ENCODE measurements around the gene SOX6. TPM values are rescaled to one million over a fixed set of nuclear protein-coding genes. Genes with fewer than 3 reads are reported as not detected.

Gene SOX6
- polyA plus RNA-seq, 3 donors, result not detected

- H3K27me3 Mint-ChIP-seq (ENCODE audit: low read depth in 3 of 3), result peaks cover 0 to 2% (median 2%) of the 10 kb centered on the region in 3 donors
- no peaks in the 10 kb centered on the region for H3K36me3 Mint-ChIP-seq
- no peak for DNase-seq
- H3K4me3 Mint-ChIP-seq, result no peak overlapping the region
- Histone ChIP-seq H4K20me1 (ENCODE audit: insufficient read depth, low read length) (no peaks in the 10 kb centered on the region), H3K27ac (ENCODE audit: low read depth in 1 of 2, low read length in 2 of 2) (no peak overlapping the region), H3K9me3 (replicated peaks in 1 of 2; ENCODE audit: control insufficient read depth in 1 of 2, insufficient read depth in 1 of 2, low read length in 2 of 2) (no peaks in the 10 kb centered on the region), H3K4me3 (replicated peaks in 1 of 3; ENCODE audit: low read depth in 2 of 3, low read length in 3 of 3) (no peak overlapping the region), H3K79me2 (ENCODE audit: insufficient read depth, low read length) (no peaks in the 10 kb centered on the region), H3K36me3 (replicated peaks in 1 of 2; ENCODE audit: control insufficient read depth in 1 of 2, insufficient read depth in 2 of 2, low read length in 2 of 2) (no peaks in the 10 kb centered on the region), H3K4me2 (replicated peaks; ENCODE audit: extremely low read depth, low read length, poor library complexity, severe bottlenecking) (no peak overlapping the region), H3K27me3 (ENCODE audit: control insufficient read depth in 2 of 2, insufficient read depth in 2 of 2, low read length in 2 of 2) (no peaks in the 10 kb centered on the region), H2AFZ (ENCODE audit: insufficient read depth, low read depth, low read length, poor library complexity, severe bottlenecking) (no peak overlapping the region), H3K4me1 (ENCODE audit: control insufficient read depth in 1 of 2, insufficient read depth in 2 of 2, low read length in 2 of 2) (no peaks in the 10 kb centered on the region), H3K9ac (ENCODE audit: insufficient read depth, low read length, poor library complexity, severe bottlenecking) (no peak overlapping the region)
- H3K4me1 Mint-ChIP-seq, result peaks cover 3% of the 10 kb centered on the region
- H3K9me3 Mint-ChIP-seq, result no peaks in the 10 kb centered on the region
- intact Hi-C loops (cut with micrococcal nuclease), result no loop called here
- no peak overlapping the region for H3K27ac Mint-ChIP-seq
- TF ChIP-seq CTCF (IDR thresholded peaks at IDR 0.05), result no peak
- no CpG with 5 or more reads among the region's 1 CpG for WGBS (ENCODE audit: insufficient coverage)
Measured at GRCh38 chr11:16193897-16194381, 162.4 kb downstream of the SOX6 start.

- Mint-ChIP-seq H3K4me3 (no peak overlapping the region), H3K4me1 (peaks cover 3% of the 10 kb centered on the region), H3K27ac (no peak overlapping the region), H3K9me3 (no peaks in the 10 kb centered on the region), H3K36me3 (no peaks in the 10 kb centered on the region), H3K27me3 (ENCODE audit: low read depth in 3 of 3) (peaks cover 0 to 2% (median 2%) of the 10 kb centered on the region in 3 donors)
- Histone ChIP-seq H3K36me3 (replicated peaks in 1 of 2; ENCODE audit: control insufficient read depth in 1 of 2, insufficient read depth in 2 of 2, low read length in 2 of 2) (no peaks in the 10 kb centered on the region), H3K4me3 (replicated peaks in 1 of 3; ENCODE audit: low read depth in 2 of 3, low read length in 3 of 3) (no peak overlapping the region), H3K4me2 (replicated peaks; ENCODE audit: extremely low read depth, low read length, poor library complexity, severe bottlenecking) (no peak overlapping the region), H2AFZ (ENCODE audit: insufficient read depth, low read depth, low read length, poor library complexity, severe bottlenecking) (no peak overlapping the region), H3K4me1 (ENCODE audit: control insufficient read depth in 1 of 2, insufficient read depth in 2 of 2, low read length in 2 of 2) (no peaks in the 10 kb centered on the region), H3K27me3 (ENCODE audit: control insufficient read depth in 2 of 2, insufficient read depth in 2 of 2, low read length in 2 of 2) (no peaks in the 10 kb centered on the region), H3K79me2 (ENCODE audit: insufficient read depth, low read length) (no peaks in the 10 kb centered on the region), H4K20me1 (ENCODE audit: insufficient read depth, low read length) (no peaks in the 10 kb centered on the region), H3K9ac (ENCODE audit: insufficient read depth, low read length, poor library complexity, severe bottlenecking) (no peak overlapping the region), H3K9me3 (replicated peaks in 1 of 2; ENCODE audit: control insufficient read depth in 1 of 2, insufficient read depth in 1 of 2, low read length in 2 of 2) (no peaks in the 10 kb centered on the region), H3K27ac (ENCODE audit: low read depth in 1 of 2, low read length in 2 of 2) (no peak overlapping the region)
- WGBS (ENCODE audit: insufficient coverage), result no CpG with 5 or more reads among the region's 4 CpGs
- no peak for TF ChIP-seq CTCF (IDR thresholded peaks at IDR 0.05)
- DNase-seq, result no peak
- intact Hi-C loops (cut with micrococcal nuclease), result no loop called here
Measured at GRCh38 chr11:16191868-16192240, 164.5 kb downstream of the SOX6 start.
